Measurements from ENCODE around the gene KRT80.

KRT80 gene

DNA sequence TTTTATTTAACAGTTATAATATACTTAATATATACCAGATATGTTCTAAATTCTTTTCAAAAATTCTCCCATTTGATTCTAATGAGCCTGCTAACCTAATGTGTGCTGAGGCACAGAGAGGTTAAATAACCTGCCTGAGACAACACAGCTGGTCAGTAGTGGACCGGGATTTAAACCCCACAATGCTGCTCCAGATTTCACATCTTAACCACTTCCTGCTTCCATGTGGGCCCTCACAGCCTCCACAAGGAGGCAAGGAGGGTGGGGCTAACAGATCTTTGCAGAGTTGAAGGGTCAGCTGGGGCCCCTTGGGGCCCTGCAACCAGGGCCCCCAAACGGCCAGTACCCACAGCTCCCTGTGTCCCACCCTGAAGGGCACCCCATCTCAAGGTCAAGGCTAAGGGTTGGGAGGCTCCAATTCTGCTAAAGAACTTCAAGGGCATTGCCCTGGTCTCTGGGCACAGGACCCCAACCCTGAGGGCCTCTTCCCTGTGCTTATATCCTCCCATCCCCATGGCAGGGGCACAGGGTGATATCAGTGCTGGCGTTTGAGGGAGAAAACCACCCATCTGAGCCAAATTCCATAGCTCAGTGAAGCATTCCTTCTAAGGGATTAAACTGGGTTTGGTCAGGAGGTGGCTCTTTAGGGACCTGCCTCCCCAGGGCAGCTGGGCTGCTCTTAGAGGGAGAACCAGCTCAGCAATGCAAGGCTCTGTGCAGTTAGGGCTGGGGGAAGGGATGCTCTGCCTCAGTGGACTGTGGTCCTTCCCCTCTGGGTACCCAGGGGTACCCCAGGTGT lies 2.2 kb downstream of the KRT80 start:
- no peak for TF ChIP-seq CTCF (conservative IDR thresholded peaks at IDR 0.05; ENCODE audit: control insufficient read depth, insufficient read depth, low read depth, low read length)
- no peak for DNase-seq (ENCODE audit: low read depth)
- H3K4me3 ChIP-seq (ENCODE audit: control insufficient read depth, low read depth, low read length) = no peak overlapping the region

GRCh38 chr12:52188658-52189057 lies 3.2 kb downstream of the KRT80 start:
- no peak for TF ChIP-seq CTCF (conservative IDR thresholded peaks at IDR 0.05; ENCODE audit: control insufficient read depth, insufficient read depth, low read depth, low read length)
- no peak overlapping the region for H3K4me3 ChIP-seq (ENCODE audit: control insufficient read depth, low read depth, low read length)

GRCh38 chr12:52187640-52188039 lies 4.2 kb downstream of the KRT80 start:
- no peak overlapping the region for H3K4me3 ChIP-seq (ENCODE audit: control insufficient read depth, low read depth, low read length)
- no peak for DNase-seq (ENCODE audit: low read depth)
- no peak for TF ChIP-seq CTCF (conservative IDR thresholded peaks at IDR 0.05; ENCODE audit: control insufficient read depth, insufficient read depth, low read depth, low read length)

More at GRCh38 chr12:52188658-52189057, 3.2 kb downstream of the KRT80 start:
- DNase-seq (ENCODE audit: low read depth) = no peak

DNA sequence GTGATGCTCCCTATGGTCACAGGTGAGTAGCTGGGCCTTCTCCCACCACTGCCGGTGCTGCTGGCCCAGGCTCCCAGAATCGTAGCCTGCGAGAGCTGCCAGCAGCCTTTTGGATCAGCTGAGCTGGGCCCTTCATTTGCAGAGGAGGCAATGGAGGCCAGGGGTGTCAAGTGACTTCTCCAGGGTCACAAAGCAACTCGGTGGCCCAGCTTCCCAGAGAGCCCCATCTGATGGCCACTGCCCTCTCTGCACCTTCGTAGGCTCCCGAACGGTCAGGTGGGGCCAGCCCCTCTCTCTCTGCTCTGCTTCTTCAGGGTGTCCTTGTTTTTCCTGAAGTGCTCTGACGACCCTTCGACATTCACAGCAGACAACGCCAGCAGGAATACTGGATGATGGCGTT lies 4.6 kb downstream of the KRT80 start:
- no peak for TF ChIP-seq CTCF (conservative IDR thresholded peaks at IDR 0.05; ENCODE audit: control insufficient read depth, insufficient read depth, low read depth, low read length)
- DNase-seq (ENCODE audit: low read depth) = no peak
- no peak overlapping the region for H3K4me3 ChIP-seq (ENCODE audit: control insufficient read depth, low read depth, low read length)

DNA sequence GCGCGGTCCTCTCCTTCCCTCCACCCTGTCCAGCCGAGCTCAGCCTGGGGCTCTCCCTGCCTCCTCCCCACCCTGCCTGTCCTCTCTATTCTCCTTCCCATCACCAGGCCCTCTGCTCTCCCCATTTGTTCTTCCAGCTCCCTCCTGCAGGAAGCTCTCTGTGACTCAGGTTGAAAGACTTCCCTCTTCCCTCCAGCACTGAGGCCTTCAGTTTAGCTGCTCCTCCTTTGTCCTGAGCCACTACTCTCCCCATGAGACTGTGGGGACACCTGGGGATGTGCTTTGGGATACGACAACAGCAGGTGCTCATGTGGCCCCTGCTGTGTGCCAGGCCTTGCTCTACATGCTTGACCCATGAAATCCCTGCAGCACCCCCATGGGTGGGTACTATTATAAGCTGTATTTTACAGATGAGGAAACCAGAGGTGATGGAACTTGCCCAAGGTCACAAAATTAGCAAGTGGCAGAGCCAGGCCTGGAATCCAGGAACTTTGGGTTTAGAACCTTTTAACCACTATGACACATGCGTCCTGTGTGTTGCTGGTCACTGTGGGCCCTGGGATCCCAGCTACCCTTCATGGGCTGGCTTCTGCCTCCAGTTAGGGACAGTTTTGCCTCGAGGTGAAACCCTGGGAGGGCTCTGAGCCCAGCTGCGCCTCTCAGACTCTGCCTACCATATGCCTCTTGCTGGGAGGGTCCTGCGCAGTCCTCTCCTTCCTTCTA lies 5.5 kb downstream of the KRT80 start:
- no peak overlapping the region for H3K4me3 ChIP-seq (ENCODE audit: control insufficient read depth, low read depth, low read length)
- no peak for TF ChIP-seq CTCF (conservative IDR thresholded peaks at IDR 0.05; ENCODE audit: control insufficient read depth, insufficient read depth, low read depth, low read length)
- peak; percentile 70 for DNase-seq (ENCODE audit: low read depth)

DNA sequence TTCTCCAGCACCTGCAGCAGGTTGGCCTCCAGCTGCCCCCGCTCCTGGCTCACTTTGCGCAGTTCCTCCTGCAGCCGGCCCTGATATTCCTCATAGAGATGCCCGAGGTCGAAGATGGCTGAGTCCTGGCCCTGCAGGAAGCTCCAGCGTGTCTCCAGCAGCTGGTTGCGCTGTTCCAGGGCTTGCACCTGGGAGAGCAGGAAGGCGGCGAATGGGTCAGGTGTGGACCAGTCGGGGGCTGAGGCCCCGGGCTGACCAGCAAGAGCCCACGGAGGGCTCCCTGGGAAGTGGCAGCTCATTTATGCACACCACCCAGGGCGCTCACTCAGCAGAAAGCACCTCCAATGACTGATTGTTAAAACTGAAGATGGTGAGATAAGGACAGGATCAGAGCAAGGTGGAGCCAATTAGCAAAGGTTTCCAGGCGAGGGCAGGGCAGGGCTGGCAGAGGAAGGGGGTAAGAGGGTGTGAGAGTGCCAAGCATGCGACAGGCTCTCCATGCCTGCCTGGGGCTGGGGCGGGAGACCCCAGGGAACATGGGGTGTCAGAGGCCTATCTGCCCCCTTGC lies 6.3 kb downstream of the KRT80 start:
- no peak for TF ChIP-seq CTCF (conservative IDR thresholded peaks at IDR 0.05; ENCODE audit: control insufficient read depth, insufficient read depth, low read depth, low read length)
- no peak for DNase-seq (ENCODE audit: low read depth)
- no peak overlapping the region for H3K4me3 ChIP-seq (ENCODE audit: control insufficient read depth, low read depth, low read length)
